Mesodermal cell (in vitro differentiated cells): ENCODE results near the gene SMARCE1. TPM values are rescaled to one million over a fixed set of nuclear protein-coding genes. Genes with fewer than 3 reads are reported as not detected.
A peak's percentile ranks its signal among the peaks of the same experiment; 100 is the strongest.

ENCODE experiments used
- H3K27ac ChIP-seq: 2 replicates; pipeline ENCODE4 v1.7.0; 2013; ENCODE audit warnings: mild to moderate bottlenecking, low read depth, low read length, moderate library complexity; ENCODE audit not compliant: severe bottlenecking
- H3K36me3 ChIP-seq: 2 replicates; pipeline ENCODE4 v1.7.1; 2013; ENCODE audit warnings: mild to moderate bottlenecking, low read length, moderate library complexity; ENCODE audit not compliant: control insufficient read depth, insufficient read depth
- H3K4me1 ChIP-seq: one replicate; pipeline ENCODE4 v1.7.1; 2013; ENCODE audit warnings: mild to moderate bottlenecking, low read length; ENCODE audit not compliant: insufficient read depth, control insufficient read depth, poor library complexity, severe bottlenecking
- H3K4me3 ChIP-seq: 2 replicates; pipeline ENCODE4 v1.7.0; 2013; ENCODE audit warnings: low read length, control low read depth, mild to moderate bottlenecking; ENCODE audit not compliant: insufficient read depth, poor library complexity, severe bottlenecking; ENCODE audit errors: extremely low read depth
- H3K9me3 ChIP-seq: 2 replicates; pipeline ENCODE4 v1.7.1; 2013; ENCODE audit warnings: mild to moderate bottlenecking, low read length, moderate library complexity; ENCODE audit not compliant: control insufficient read depth
- WGBS, 2 experiments: methylation state at CpG; one replicate each; pipeline ENCODE4 v1.1.5; 2013; ENCODE audit warnings: missing lambda C conversion rate in 2 of 2; ENCODE audit not compliant: insufficient coverage in 2 of 2; 5-methylcytosine and 5-hydroxymethylcytosine counted together
- polyA plus RNA-seq, 2 experiments: library from polyadenylated mRNA; stranded (reverse); fragments of 50-300 nt; gene quantifications; one replicate each; pipeline ENCODE4 v1.2.3, GENCODE V29; 2013

SMARCE1 gene
- 214 TPM for polyA plus RNA-seq (2013, experiment 1 of 2)
- polyA plus RNA-seq (2013, experiment 2 of 2) = 215 TPM

GRCh38 chr17:40647624-40648383 lies at the start of gene SMARCE1:
Gene SMARCE1, minus strand, starts transcription at chr17:40647818. Its CDS starts 2,016 bp downstream, at chr17:40645802.
- Histone ChIP-seq H3K4me3 (peak within 1 kb of the TSS; percentile 94), H3K27ac (peak within 1 kb of the TSS; percentile 99), H3K9me3 (no peaks in the 10 kb centered on the region), H3K36me3 (peaks cover 18% of the 10 kb centered on the region), H3K4me1 (peaks cover 5% of the 10 kb centered on the region)
- 0% methylated on average over 53 to 61 of the region's 64 CpGs for WGBS, 2 experiments

- no peaks in the 10 kb centered on the region for H3K4me1 ChIP-seq
- 80 to 83% methylated on average over 7 of the region's 7 CpGs for WGBS, 2 experiments
Observed at GRCh38 chr17:40697297-40697696, 49.7 kb upstream of the SMARCE1 start.

GRCh38 chr17:40696651-40697072 lies 49.0 kb upstream of the SMARCE1 start:
- no peaks in the 10 kb centered on the region for H3K9me3 ChIP-seq
- H3K4me3 ChIP-seq = no peak overlapping the region
- no peak overlapping the region for H3K27ac ChIP-seq
- H3K4me1 ChIP-seq = no peaks in the 10 kb centered on the region
- WGBS, 2 experiments = 86 to 100% methylated on average over 1 to 2 of the region's 3 CpGs
- no peaks in the 10 kb centered on the region for H3K36me3 ChIP-seq

More at GRCh38 chr17:40697297-40697696, 49.7 kb upstream of the SMARCE1 start:
- H3K27ac ChIP-seq = no peak overlapping the region
- H3K9me3 ChIP-seq = no peaks in the 10 kb centered on the region
- no peak overlapping the region for H3K4me3 ChIP-seq
- no peaks in the 10 kb centered on the region for H3K36me3 ChIP-seq

- WGBS, 2 experiments = 90 to 92% methylated on average over 5 to 6 of the region's 6 CpGs
- H3K9me3 ChIP-seq = no peaks in the 10 kb centered on the region
- no peak overlapping the region for H3K27ac ChIP-seq
- H3K4me3 ChIP-seq = no peak overlapping the region
- no peaks in the 10 kb centered on the region for H3K4me1 ChIP-seq
- no peaks in the 10 kb centered on the region for H3K36me3 ChIP-seq
Observed at GRCh38 chr17:40695874-40696472, 48.4 kb upstream of the SMARCE1 start.

- no peaks in the 10 kb centered on the region for H3K9me3 ChIP-seq
- H3K36me3 ChIP-seq = no peaks in the 10 kb centered on the region
- H3K4me1 ChIP-seq = no peaks in the 10 kb centered on the region
- no peak overlapping the region for H3K27ac ChIP-seq
- no peak overlapping the region for H3K4me3 ChIP-seq
- 76 to 83% methylated on average over 6 to 9 of the region's 9 CpGs for WGBS, 2 experiments
Observed at GRCh38 chr17:40694584-40694983, 47.0 kb upstream of the SMARCE1 start.

GRCh38 chr17:40687106-40687505 lies 39.5 kb upstream of the SMARCE1 start:
- WGBS, 2 experiments = no CpG with 5 or more reads among the region's 5 CpGs

GRCh38 chr17:40686192-40686591 lies 38.6 kb upstream of the SMARCE1 start:
- no peak overlapping the region for H3K4me3 ChIP-seq
- H3K27ac ChIP-seq = no peak overlapping the region
- H3K9me3 ChIP-seq = no peaks in the 10 kb centered on the region
- no peaks in the 10 kb centered on the region for H3K4me1 ChIP-seq
- WGBS, 2 experiments = 50 to 100% methylated on average over 1 to 3 of the region's 4 CpGs
- no peaks in the 10 kb centered on the region for H3K36me3 ChIP-seq

More at GRCh38 chr17:40687106-40687505, 39.5 kb upstream of the SMARCE1 start:
- H3K27ac ChIP-seq = no peak overlapping the region
- no peak overlapping the region for H3K4me3 ChIP-seq
- H3K4me1 ChIP-seq = no peaks in the 10 kb centered on the region
- no peaks in the 10 kb centered on the region for H3K9me3 ChIP-seq
- no peaks in the 10 kb centered on the region for H3K36me3 ChIP-seq

- no peak overlapping the region for H3K27ac ChIP-seq
- no peak overlapping the region for H3K4me3 ChIP-seq
- H3K36me3 ChIP-seq = no peaks in the 10 kb centered on the region
- no peaks in the 10 kb centered on the region for H3K4me1 ChIP-seq
- H3K9me3 ChIP-seq = no peaks in the 10 kb centered on the region
Observed at GRCh38 chr17:40680998-40681397, 33.4 kb upstream of the SMARCE1 start.

- Histone ChIP-seq H3K4me1 (no peaks in the 10 kb centered on the region), H3K27ac (no peak overlapping the region), H3K36me3 (no peaks in the 10 kb centered on the region), H3K4me3 (no peak overlapping the region), H3K9me3 (no peaks in the 10 kb centered on the region)
- WGBS, 2 experiments = no CpG with 5 or more reads among the region's 2 CpGs
Observed at GRCh38 chr17:40679523-40679907, 31.9 kb upstream of the SMARCE1 start.

GRCh38 chr17:40678902-40679522 lies 31.4 kb upstream of the SMARCE1 start:
- H3K27ac ChIP-seq = no peak overlapping the region
- WGBS, 2 experiments = 78% methylated on average over 1 of the region's 4 CpGs; no CpG with 5 or more reads in 1 of the 2 experiments
- H3K4me3 ChIP-seq = no peak overlapping the region
- H3K36me3 ChIP-seq = no peaks in the 10 kb centered on the region
- H3K9me3 ChIP-seq = no peaks in the 10 kb centered on the region
- H3K4me1 ChIP-seq = no peaks in the 10 kb centered on the region
